Measurements from ENCODE around the gene SLC12A2. TPM values are rescaled to one million over a fixed set of nuclear protein-coding genes. Genes with fewer than 3 reads are reported as not detected.

SLC12A2 gene
- total and polyA plus RNA-seq, 2 of the 4 experiments (the other 2 are of a cell fraction) = 5.6 to 30.3 TPM

DNA sequence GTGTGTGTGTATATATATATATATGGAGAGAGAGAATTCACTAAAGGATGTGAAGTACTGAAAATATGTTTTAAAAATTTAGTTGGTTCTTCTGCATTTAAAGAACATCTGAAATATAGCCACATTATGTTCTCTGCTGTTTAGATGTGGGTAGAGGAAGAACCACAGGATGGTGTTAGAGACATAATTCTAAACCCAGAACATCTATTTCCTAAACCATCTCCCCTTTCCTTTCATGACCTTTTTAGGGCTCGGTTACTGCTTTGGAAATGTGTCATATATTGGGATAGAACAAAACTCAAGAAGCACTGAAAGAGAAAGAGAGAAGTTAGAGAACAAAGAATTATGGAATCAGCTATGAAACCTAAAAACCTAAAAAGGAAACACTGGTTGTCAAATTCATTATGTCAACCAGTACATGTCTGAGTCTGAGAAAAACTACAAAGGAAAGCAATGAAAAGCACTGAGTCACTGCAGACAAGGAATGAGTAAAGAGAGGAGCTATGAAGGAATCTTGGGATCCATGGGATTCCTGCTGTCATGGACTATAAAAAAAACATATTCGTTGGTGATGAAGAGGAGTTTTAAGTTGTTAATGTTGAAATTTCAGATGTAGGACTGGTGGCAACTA lies 28.4 kb downstream of the SLC12A2 start:
- Histone ChIP-seq H3K56ac (ENCODE audit: extremely low read depth, insufficient read depth, low read length) (no peak overlapping the region), H3K9ac (ENCODE audit: low read depth, low read length) (no peak overlapping the region), H3K4ac (ENCODE audit: low read depth, low read length) (no peak overlapping the region), H2BK15ac (ENCODE audit: low read depth, low read length) (no peak overlapping the region), H3K4me3 (ENCODE audit: insufficient read depth, low read depth, low read length) (no peak overlapping the region), H4K20me1 (ENCODE audit: insufficient read depth, low read length) (no peaks in the 10 kb centered on the region), H4K8ac (ENCODE audit: low read depth in 2 of 2, low read length in 2 of 2) (no peak overlapping the region), H3K9me3 (ENCODE audit: control insufficient read depth, insufficient read depth, low read length) (no peaks in the 10 kb centered on the region), H2BK5ac (ENCODE audit: low read depth, low read length, poor library complexity, severe bottlenecking) (peak overlapping the region; percentile 57), H3K14ac (replicated peaks; ENCODE audit: low read depth, low read length) (no peak overlapping the region), H4K91ac (ENCODE audit: insufficient read depth, low read depth, low read length) (no peak overlapping the region), H2AK9ac (replicated peaks; ENCODE audit: low read depth, low read length, poor library complexity) (no peak overlapping the region), H3K18ac (ENCODE audit: low read depth, low read length) (no peak overlapping the region), H3K4me2 (ENCODE audit: low read depth, low read length) (no peak overlapping the region), H3K27me3 (ENCODE audit: control insufficient read depth, insufficient read depth, low read length) (no peaks in the 10 kb centered on the region), H3K4me1 (ENCODE audit: control insufficient read depth, insufficient read depth, low read length) (no peaks in the 10 kb centered on the region; the same call in 1 of the 2 replicates), H3K9me1 (ENCODE audit: insufficient read depth, low read length) (no peaks in the 10 kb centered on the region), H3K27ac (ENCODE audit: insufficient read depth, low read length) (no peak overlapping the region), H3K79me1 (ENCODE audit: low read depth in 1 of 2, low read length in 2 of 2) (peaks cover 0 to 2% of the 10 kb centered on the region in 2 experiments; a peak in 2 of 4 replicates), H3K36me3 (ENCODE audit: control insufficient read depth, insufficient read depth, low read length) (peaks cover 3% of the 10 kb centered on the region), H2AFZ (replicated peaks; ENCODE audit: low read length, poor library complexity) (no peak overlapping the region), H3K23ac (ENCODE audit: low read depth, low read length) (peak overlapping the region; percentile 31; the same call in 1 of the 2 replicates), H2BK120ac (ENCODE audit: low read depth, low read length) (no peak overlapping the region), H2AK5ac (ENCODE audit: low read depth, low read length) (no peak overlapping the region), H2BK20ac (ENCODE audit: low read depth, low read length) (no peak overlapping the region), H4K5ac (ENCODE audit: low read depth, low read length) (no peak overlapping the region)
- CTCF ChIA-PET = interaction anchor here (0.6 kb wide), 1 partner anchor 172 kb away, joined by 3 read pairs; no protein-coding TSS in a partner anchor
- POLR2A ChIA-PET (ENCODE audit: unreplicated experiment) = no interaction called here
- ATAC-seq (ENCODE audit: low read depth) (peak; percentile 75), DNase-seq (peak; percentile 68)
- no TSS peak for BruUV-seq (replicated peaks)
- in situ Hi-C loops (cut with MboI; ENCODE audit: low sequenced_read_pairs) (no loop called here), intact Hi-C loops (cut with micrococcal nuclease) (no loop called here), dilution Hi-C loops (cut with HindIII; ENCODE audit: low sequenced_read_pairs, unreplicated experiment) (no loop called here)
- WGBS, 2 experiments (ENCODE audit: extremely low coverage in 2 of 2, insufficient read length in 1 of 2) = no CpG with 5 or more reads among the region's 2 CpGs
- no peak for TF ChIP-seq CTCF (conservative IDR thresholded peaks at IDR 0.05; ENCODE audit: low read depth, low read length)
- TF ChIP-seq NFE2L2 (IDR thresholded peaks at IDR 0.05; ENCODE audit: low read depth, low read length) = peak; percentile 46; the same call in 1 of the 2 replicates

Data from IMR-90 (cell line).